Nucleus accumbens (tissue), 56 donors: ENCODE results near the gene GAPDH.
"Not testable (repeated sequence)": the region's sequence is repeated elsewhere in the genome, so short reads cannot be mapped to it uniquely, and the experiment has no call there.

Experiments
- DNase-seq, 56 donors: peaks; one replicate each; lab custom pipeline; 2025; lab: John Stamatoyannopoulos, UW

Gene GAPDH

GRCh38 chr12:6533923-6534694, at the start of gene GAPDH:
Gene GAPDH (plus strand): TSS chr12:6534517. CDS start chr12:6534833, 316 bp downstream.
- peak; percentile 78 to 98 (median 94) for DNase-seq

GRCh38 chr12:6488240-6488639, 46.1 kb upstream of the GAPDH start:
- no peak for DNase-seq

- DNase-seq = no peak
These were observed 44.9 kb upstream of the GAPDH start for GRCh38 chr12:6489449-6489848.

GRCh38 chr12:6490673-6491072, 43.6 kb upstream of the GAPDH start:
- DNase-seq = not testable (repeated sequence)

GRCh38 chr12:6492838-6493496, 41.4 kb upstream of the GAPDH start, which contains the start of gene MRPL51:
Gene MRPL51 (minus strand): TSS chr12:6493262. CDS start chr12:6493136, 126 bp downstream.
- DNase-seq = peak; percentile 12 to 99 (median 92)

GRCh38 chr12:6493497-6494257, 40.6 kb upstream of the GAPDH start, which contains the start of gene NCAPD2:
Gene NCAPD2 (plus strand): TSS chr12:6494102. CDS start chr12:6495099, 997 bp downstream.
- DNase-seq = peak; percentile 64 to 98 (median 94)

- DNase-seq = no peak
These were observed 40.0 kb upstream of the GAPDH start for GRCh38 chr12:6494258-6494743.

GRCh38 chr12:6494968-6495367, 39.3 kb upstream of the GAPDH start:
- DNase-seq = no peak

GRCh38 chr12:6497291-6497690, 37.0 kb upstream of the GAPDH start:
- peak in 23 of 56 donors; percentile 1 to 36 (median 15) for DNase-seq

GRCh38 chr12:6500466-6500865, 33.9 kb upstream of the GAPDH start:
- no peak for DNase-seq

- DNase-seq = no peak
These were observed 27.0 kb upstream of the GAPDH start for GRCh38 chr12:6507102-6507998.

GRCh38 chr12:6508087-6508486, 26.2 kb upstream of the GAPDH start:
- no peak for DNase-seq

- DNase-seq = no peak
These were observed 14.1 kb upstream of the GAPDH start for GRCh38 chr12:6520186-6520585.

- DNase-seq = no peak
These were observed 12.1 kb upstream of the GAPDH start for GRCh38 chr12:6522193-6522592.

- DNase-seq = no peak
These were observed 10.6 kb upstream of the GAPDH start for GRCh38 chr12:6523708-6524107.

GRCh38 chr12:6524648-6525047, 9.7 kb upstream of the GAPDH start:
- no peak for DNase-seq

- no peak for DNase-seq
These were observed 8.1 kb upstream of the GAPDH start for GRCh38 chr12:6526201-6526600.

- DNase-seq = no peak
These were observed 7.4 kb upstream of the GAPDH start for GRCh38 chr12:6526766-6527525.

- DNase-seq = no peak
These were observed 6.6 kb upstream of the GAPDH start for GRCh38 chr12:6527711-6528110.
